Memory B cell (primary cell): Measurements from ENCODE around the gene YY1.

Source experiments
- ATAC-seq: fragments of 150-1000 bp; cut with Tn5 transposase; 2 replicates; pipeline ENCODE4 v1.10.0; 2021; ENCODE audit warnings: low read depth, mild to moderate bottlenecking, moderate library complexity
- DNase-seq, 2 donors: peaks; one replicate each; pipeline ENCODE4 v3.0.0; 2022; ENCODE audit warnings: low spot score in 2 of 2
- H3K27ac Mint-ChIP-seq: one replicate; pipeline ENCODE4 v1.8.0; 2022; ENCODE audit warnings: mild to moderate bottlenecking, moderate library complexity, mixed read lengths
- H3K27me3 Mint-ChIP-seq: one replicate; pipeline ENCODE4 v1.8.0; 2022; ENCODE audit warnings: mixed read lengths
- H3K36me3 Mint-ChIP-seq: one replicate; pipeline ENCODE4 v1.8.0; 2022; ENCODE audit warnings: mild to moderate bottlenecking, mixed read lengths
- H3K4me1 Mint-ChIP-seq: one replicate; pipeline ENCODE4 v1.8.0; 2022; ENCODE audit warnings: mixed read lengths
- H3K4me3 Mint-ChIP-seq: one replicate; pipeline ENCODE4 v1.8.0; 2022; ENCODE audit warnings: mild to moderate bottlenecking, moderate library complexity, mixed read lengths
- H3K9me3 Mint-ChIP-seq: one replicate; pipeline ENCODE4 v1.8.0; 2022; ENCODE audit warnings: mixed read lengths

The YY1 gene

DNA sequence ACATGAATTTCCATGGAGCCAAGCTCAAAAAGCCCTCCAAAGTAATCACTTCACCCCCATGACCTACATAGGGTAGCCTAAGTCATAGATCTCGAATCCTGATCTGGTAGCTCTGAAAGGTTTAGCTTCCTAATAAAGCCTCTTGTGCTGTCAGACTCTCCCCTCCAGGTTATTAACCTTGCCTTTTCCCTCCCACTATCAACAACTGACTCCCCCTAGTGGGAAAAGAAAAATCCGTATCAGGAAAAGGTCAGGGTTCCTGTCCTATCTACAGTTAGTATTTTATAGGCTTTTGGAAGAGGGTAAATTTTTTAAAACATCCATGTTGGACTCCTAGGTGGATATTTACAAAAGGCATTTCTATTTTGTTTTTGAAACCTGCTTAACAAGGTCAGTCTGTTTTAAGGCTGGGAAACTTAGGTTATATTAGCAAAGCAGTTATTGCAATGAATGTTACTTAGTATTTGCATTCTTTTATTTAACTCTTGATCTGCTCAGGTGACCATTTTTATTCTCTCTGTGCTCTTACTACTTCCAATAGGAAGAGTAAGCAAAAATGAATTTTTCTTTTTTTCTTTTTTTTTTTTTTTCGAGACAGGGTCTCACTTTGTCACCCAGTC, 8.0 kb downstream of the YY1 start:
- Mint-ChIP-seq H3K9me3 (no peaks in the 10 kb centered on the region), H3K4me3 (no peak overlapping the region), H3K36me3 (peaks cover 11% of the 10 kb centered on the region)

DNA sequence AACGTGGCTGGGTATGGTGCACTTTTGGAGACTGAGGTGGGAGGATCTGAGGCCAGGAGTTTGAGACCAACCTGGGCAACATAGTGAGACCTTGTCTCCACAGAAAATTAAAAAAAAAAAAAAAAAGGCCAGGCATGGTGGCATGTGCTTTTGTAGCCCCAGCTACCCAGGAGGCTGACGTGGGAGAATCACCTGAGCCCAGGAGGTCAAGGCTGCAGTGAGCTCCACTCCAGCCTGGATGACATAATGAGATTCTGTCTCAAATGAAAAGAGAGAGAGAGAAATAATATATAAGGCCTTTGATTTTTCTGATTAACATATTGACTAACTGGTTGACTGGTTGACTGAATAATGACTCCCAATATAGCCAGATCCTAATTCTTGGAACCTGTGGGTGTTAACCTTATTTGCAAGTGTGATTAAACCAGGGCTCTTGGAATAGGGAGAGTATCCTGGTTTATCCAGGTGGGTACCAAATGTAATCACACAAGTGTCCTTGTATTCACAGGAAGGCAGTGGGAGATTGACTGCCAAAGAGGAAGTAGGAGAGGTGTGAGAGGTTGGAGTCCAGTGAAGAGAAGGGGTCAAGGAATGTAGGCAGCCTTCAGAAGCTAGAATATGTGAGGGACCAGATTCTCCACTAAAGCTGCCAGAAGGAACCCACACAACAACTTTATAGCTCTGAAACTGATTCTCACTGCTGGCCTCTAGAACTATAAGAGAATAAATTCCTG, 12.0 kb downstream of the YY1 start:
- H3K9me3 Mint-ChIP-seq = no peaks in the 10 kb centered on the region
- no peak overlapping the region for H3K4me3 Mint-ChIP-seq
- H3K27ac Mint-ChIP-seq = peak overlapping the region; percentile 73
- no peak for ATAC-seq
- H3K4me1 Mint-ChIP-seq = peaks cover 54% of the 10 kb centered on the region
- H3K27me3 Mint-ChIP-seq = no peaks in the 10 kb centered on the region
- H3K36me3 Mint-ChIP-seq = peaks cover 4% of the 10 kb centered on the region
- DNase-seq = no peak

More for the DNA sequence above, 8.0 kb downstream of the YY1 start:
- DNase-seq (no peak), ATAC-seq (peak; percentile 38)
- Mint-ChIP-seq H3K4me1 (peaks cover 53% of the 10 kb centered on the region), H3K27me3 (no peaks in the 10 kb centered on the region), H3K27ac (peak overlapping the region; percentile 77)

DNA sequence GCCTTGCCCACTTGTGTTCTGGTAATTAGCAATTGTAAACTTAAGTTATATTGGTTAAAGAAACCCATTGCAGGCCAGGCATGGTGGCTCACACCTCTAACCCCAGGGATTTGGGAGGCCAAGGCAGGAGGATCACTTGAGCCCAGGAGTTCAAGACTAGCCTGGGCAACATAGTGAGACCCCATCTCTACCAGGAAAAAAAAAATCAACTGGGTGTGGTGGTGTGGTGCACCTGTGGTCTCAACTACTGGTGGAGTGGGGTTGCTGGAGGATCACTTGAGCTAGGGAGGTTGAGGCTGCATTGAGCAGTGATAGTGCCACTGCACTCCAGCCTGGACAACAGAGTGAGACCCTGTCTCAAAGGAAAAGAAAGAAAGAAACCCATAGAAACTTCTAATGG, 13.7 kb downstream of the YY1 start:
- no peaks in the 10 kb centered on the region for H3K9me3 Mint-ChIP-seq
- H3K36me3 Mint-ChIP-seq = peaks cover 4% of the 10 kb centered on the region
- ATAC-seq (no peak), DNase-seq (no peak)
- H3K27ac Mint-ChIP-seq = peak overlapping the region; percentile 67
- peaks cover 51% of the 10 kb centered on the region for H3K4me1 Mint-ChIP-seq
- no peak overlapping the region for H3K4me3 Mint-ChIP-seq
- no peaks in the 10 kb centered on the region for H3K27me3 Mint-ChIP-seq

DNA sequence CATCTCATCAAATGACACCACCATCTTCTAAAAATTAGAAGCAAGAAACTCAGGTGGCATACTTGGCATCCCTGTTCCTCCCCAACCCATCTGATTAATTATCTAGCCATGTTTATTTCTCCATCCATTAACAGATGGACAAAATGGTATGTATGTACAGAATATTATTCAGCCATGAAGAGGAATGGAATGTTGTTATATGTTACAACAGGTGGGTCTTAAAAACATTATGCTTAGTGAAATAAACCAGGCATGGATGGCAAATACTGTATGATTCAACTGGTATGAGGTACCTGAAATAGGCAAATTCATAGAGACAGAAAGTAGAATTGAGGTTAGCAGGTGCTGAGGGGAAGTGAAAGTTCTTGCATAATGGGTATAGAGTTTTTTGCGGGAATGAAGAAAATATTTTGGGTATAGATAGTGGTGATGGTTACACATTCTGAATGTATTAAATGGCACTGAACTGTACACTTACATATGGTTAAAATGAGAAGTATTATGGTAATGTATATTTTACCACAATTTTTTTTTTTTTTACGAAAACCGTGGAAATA, 17.5 kb downstream of the YY1 start:
- DNase-seq = peak in 1 of 2 donors; percentile 25
- Mint-ChIP-seq H3K27me3 (no peaks in the 10 kb centered on the region), H3K27ac (peak overlapping the region; percentile 60), H3K9me3 (no peaks in the 10 kb centered on the region), H3K36me3 (peaks cover 2% of the 10 kb centered on the region), H3K4me3 (peak overlapping the region; percentile 30), H3K4me1 (peaks cover 46% of the 10 kb centered on the region)
- ATAC-seq = peak; percentile 94

DNA sequence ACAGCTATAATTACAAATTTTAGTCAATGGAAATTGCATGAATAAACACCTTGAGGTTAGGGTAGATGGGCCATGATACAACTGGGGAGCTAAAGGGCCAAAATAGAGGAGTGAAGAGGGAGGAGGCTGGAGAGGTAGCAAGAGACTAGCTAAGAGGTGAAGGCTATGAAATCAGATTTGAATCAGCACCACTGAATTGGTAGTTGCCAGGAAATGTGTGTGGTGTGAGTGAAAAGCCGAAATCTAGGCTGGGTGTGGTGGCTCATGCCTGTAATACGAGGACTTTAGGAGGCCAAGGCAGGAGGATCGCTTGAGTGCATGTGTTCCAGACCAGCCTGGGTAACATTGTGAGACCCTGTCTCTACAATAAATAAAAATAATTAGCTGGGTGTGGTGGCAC, 22.7 kb downstream of the YY1 start:
- Mint-ChIP-seq H3K36me3 (peaks cover 16% of the 10 kb centered on the region), H3K4me3 (peak overlapping the region; percentile 3), H3K9me3 (no peaks in the 10 kb centered on the region), H3K4me1 (peaks cover 37% of the 10 kb centered on the region), H3K27ac (peak overlapping the region; percentile 64), H3K27me3 (no peaks in the 10 kb centered on the region)
- ATAC-seq (no peak), DNase-seq (no peak)

- peaks cover 18% of the 10 kb centered on the region for H3K36me3 Mint-ChIP-seq
- ATAC-seq (no peak), DNase-seq (no peak)
- H3K4me1 Mint-ChIP-seq = peaks cover 38% of the 10 kb centered on the region
- H3K27me3 Mint-ChIP-seq = no peaks in the 10 kb centered on the region
- H3K27ac Mint-ChIP-seq = peak overlapping the region; percentile 64
- no peaks in the 10 kb centered on the region for H3K9me3 Mint-ChIP-seq
- no peak overlapping the region for H3K4me3 Mint-ChIP-seq
Measured at GRCh38 chr14:100262545-100262944, 23.6 kb downstream of the YY1 start.

- Mint-ChIP-seq H3K36me3 (peaks cover 18% of the 10 kb centered on the region), H3K9me3 (no peaks in the 10 kb centered on the region), H3K27ac (no peak overlapping the region), H3K4me1 (peaks cover 36% of the 10 kb centered on the region), H3K27me3 (no peaks in the 10 kb centered on the region), H3K4me3 (no peak overlapping the region)
- ATAC-seq (no peak), DNase-seq (no peak)
Measured at GRCh38 chr14:100263141-100263540, 24.2 kb downstream of the YY1 start.

DNA sequence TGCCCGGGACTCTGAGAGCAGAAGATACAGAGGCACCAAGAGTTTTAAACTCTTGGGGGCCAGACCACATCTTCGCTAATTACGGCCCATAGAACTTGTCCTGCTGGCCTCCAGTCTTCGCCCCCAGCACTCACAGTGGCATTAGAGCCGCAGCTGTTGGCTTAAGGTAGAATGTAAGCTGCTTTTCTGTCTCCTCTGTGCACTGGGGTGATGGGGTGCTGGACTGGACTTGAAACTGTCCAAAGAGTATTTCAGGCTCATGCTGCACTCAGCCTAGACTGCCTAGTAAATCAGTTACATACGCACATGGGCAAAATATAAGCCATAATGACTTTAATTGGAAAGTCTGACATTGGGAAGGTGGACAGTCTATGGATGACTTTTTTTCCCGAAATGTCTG, 29.0 kb downstream of the YY1 start:
- no peak overlapping the region for H3K4me3 Mint-ChIP-seq
- no peak overlapping the region for H3K27ac Mint-ChIP-seq
- peaks cover 19% of the 10 kb centered on the region for H3K36me3 Mint-ChIP-seq
- ATAC-seq = no peak
- H3K4me1 Mint-ChIP-seq = peaks cover 19% of the 10 kb centered on the region
- H3K9me3 Mint-ChIP-seq = no peaks in the 10 kb centered on the region
- no peaks in the 10 kb centered on the region for H3K27me3 Mint-ChIP-seq
- no peak for DNase-seq

DNA sequence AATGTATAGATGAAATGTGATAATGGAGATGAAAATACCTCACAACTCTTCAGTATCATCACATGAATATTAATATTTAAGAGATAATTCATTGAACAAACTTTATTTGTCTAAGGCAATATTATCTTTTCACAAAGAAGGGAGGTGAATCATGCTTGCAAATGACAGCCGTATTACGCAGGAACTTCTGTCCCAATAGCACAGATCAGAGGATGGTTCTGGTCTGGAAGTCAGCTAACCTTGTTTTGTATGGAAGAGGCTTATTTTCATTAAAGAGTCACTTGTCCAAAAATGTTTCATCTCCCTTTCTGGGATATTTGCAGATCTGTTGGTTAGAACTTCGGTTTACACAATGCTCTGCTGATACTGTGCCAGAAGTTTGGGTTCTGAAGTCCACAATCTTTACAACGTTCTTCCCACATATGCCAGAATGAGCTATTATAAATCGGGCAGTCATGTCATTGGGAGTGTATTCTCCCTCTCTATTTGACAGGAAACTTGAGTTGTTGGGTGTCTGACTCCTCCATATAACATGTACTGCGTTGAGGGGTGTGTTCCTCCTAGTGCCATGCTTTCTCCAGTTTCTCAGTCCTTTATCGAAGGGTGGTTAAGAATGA, 29.8 kb downstream of the YY1 start:
- no peak for ATAC-seq
- Mint-ChIP-seq H3K4me3 (no peak overlapping the region), H3K27ac (peak overlapping the region; percentile 73)

GRCh38 chr14:100271247-100271939, 32.4 kb downstream of the YY1 start:
- Mint-ChIP-seq H3K27me3 (no peaks in the 10 kb centered on the region), H3K9me3 (no peaks in the 10 kb centered on the region), H3K27ac (no peak overlapping the region), H3K4me3 (no peak overlapping the region), H3K4me1 (peaks cover 19% of the 10 kb centered on the region), H3K36me3 (peaks cover 8% of the 10 kb centered on the region)
- DNase-seq (peak in 1 of 2 donors; percentile 39), ATAC-seq (peak; percentile 31)

More for the DNA sequence above, 29.8 kb downstream of the YY1 start:
- H3K36me3 Mint-ChIP-seq = peaks cover 17% of the 10 kb centered on the region
- no peaks in the 10 kb centered on the region for H3K27me3 Mint-ChIP-seq
- DNase-seq = no peak
- H3K9me3 Mint-ChIP-seq = no peaks in the 10 kb centered on the region
- peaks cover 19% of the 10 kb centered on the region for H3K4me1 Mint-ChIP-seq

DNA sequence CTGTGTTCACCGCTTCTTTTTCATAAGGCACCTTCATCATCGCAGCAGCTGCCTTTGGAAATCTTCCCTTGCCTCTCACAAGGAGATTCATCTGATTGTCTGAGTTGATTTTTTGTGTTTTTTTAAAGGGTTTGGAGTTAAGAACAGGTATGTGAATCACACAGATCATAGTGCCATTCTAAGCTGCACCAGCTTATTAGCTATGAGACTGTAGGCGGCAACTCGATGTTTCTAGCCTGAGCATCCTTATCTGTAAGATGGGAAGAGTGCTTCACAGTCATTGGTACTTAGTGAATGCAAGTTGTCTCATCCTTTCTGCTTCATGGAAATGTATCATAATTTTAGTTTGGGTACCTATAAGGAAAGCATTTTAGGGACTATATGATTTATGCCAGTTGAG, 35.3 kb downstream of the YY1 start:
- no peaks in the 10 kb centered on the region for H3K27me3 Mint-ChIP-seq
- H3K9me3 Mint-ChIP-seq = no peaks in the 10 kb centered on the region
- DNase-seq (no peak), ATAC-seq (no peak)
- no peak overlapping the region for H3K4me3 Mint-ChIP-seq
- H3K36me3 Mint-ChIP-seq = peaks cover 5% of the 10 kb centered on the region
- H3K4me1 Mint-ChIP-seq = peaks cover 20% of the 10 kb centered on the region
- H3K27ac Mint-ChIP-seq = peak overlapping the region; percentile 58

- peak overlapping the region; percentile 58 for H3K27ac Mint-ChIP-seq
- DNase-seq (no peak), ATAC-seq (no peak)
- H3K4me1 Mint-ChIP-seq = peaks cover 23% of the 10 kb centered on the region
- peaks cover 6% of the 10 kb centered on the region for H3K36me3 Mint-ChIP-seq
- H3K4me3 Mint-ChIP-seq = no peak overlapping the region
- no peaks in the 10 kb centered on the region for H3K9me3 Mint-ChIP-seq
- no peaks in the 10 kb centered on the region for H3K27me3 Mint-ChIP-seq
Measured at GRCh38 chr14:100275214-100275613, 36.3 kb downstream of the YY1 start.

DNA sequence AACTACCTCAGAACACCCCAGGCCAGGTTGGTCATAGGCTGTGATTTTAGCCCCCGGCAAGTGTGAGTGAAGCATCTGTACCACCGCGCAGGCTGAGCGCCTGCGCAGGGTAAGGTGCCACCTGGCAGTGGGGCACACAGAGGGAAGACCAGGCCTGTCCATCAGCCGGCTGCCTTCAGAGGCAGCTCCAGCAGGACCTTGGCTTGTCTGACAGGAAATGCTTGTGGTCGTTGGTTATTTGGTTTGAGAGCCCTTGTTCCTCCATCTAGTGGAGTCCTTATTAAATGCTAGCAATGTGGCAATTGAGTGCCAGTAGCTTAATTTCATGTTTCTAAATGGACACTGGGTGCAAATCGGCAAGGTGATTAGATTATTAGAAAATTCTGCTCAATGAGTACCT, 39.8 kb downstream of the YY1 start:
- ATAC-seq (peak; percentile 62), DNase-seq (no peak)
- Mint-ChIP-seq H3K9me3 (no peaks in the 10 kb centered on the region), H3K4me3 (no peak overlapping the region), H3K36me3 (peaks cover 6% of the 10 kb centered on the region), H3K27me3 (no peaks in the 10 kb centered on the region), H3K27ac (peak overlapping the region; percentile 75), H3K4me1 (peaks cover 25% of the 10 kb centered on the region)

DNA sequence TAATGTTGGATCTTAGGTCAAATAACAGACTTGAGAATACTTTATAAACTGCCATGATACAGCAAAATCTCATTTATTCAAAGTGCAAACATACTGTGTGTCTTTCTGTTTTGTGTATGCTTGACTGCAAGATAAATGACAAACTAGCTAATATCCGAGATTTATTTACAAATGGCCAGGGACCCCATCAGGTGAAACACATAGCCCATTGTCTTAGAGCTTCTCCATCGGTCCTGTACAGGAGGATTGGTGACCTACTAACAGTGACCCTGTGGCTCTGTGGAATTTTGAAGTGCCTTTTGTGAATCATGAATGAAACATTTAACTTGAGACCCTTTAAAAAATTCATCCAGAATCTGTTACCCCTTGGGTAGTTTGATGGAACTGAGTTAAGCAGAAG, 40.2 kb downstream of the YY1 start:
- ATAC-seq (no peak), DNase-seq (no peak)
- Mint-ChIP-seq H3K27me3 (no peaks in the 10 kb centered on the region), H3K27ac (no peak overlapping the region), H3K4me1 (peaks cover 25% of the 10 kb centered on the region), H3K4me3 (no peak overlapping the region), H3K36me3 (peaks cover 6% of the 10 kb centered on the region), H3K9me3 (no peaks in the 10 kb centered on the region)
